ENCODE measurements around the gene ESF1. TPM values are rescaled to one million over a fixed set of nuclear protein-coding genes. Genes with fewer than 3 reads are reported as not detected.

Gene ESF1
- total and polyA plus RNA-seq, 2 experiments from 2014 or later: 20.5 to 71.7 TPM

DNA sequence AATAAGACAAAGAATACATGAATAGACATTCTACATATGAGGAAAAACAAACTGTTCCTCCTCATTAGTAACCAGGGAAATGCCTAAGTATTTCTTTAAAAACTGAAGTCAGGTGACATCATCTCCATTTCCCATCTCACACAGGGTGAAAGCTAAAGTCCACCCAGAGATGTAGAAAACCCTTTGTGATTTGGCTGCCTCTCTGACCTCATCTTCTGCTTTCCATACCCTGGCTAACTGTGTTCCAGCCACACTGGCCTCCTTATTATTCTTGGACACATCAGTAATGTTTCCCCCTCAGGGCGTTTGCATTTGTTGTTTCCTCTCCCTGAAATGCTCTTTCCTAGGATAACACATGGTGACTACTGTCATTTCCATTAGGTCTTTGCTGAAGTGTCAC, 40.4 kb downstream of the ESF1 start:
- no peak overlapping the region for H3K4me2 ChIP-seq
- H3F3A ChIP-seq (replicated peaks; ENCODE audit: low read depth): no peaks in the 10 kb centered on the region
- ATAC-seq (no peak), DNase-seq (ENCODE audit: low spot score) (no peak)
- Mint-ChIP-seq H3K9me3 (peaks cover 20% of the 10 kb centered on the region), H3K27me3 (ENCODE audit: insufficient read depth, low read depth, poor library complexity) (no peaks in the 10 kb centered on the region), H3K4me3 (no peak overlapping the region), H3K27ac (no peak overlapping the region), H3K36me3 (ENCODE audit: low read depth) (peaks cover 49% of the 10 kb centered on the region), H3K4me1 (no peaks in the 10 kb centered on the region)
- H3K27ac ChIP-seq (ENCODE audit: low read depth): no peak overlapping the region
- H3K9me2 ChIP-seq (ENCODE audit: insufficient read depth): no peaks in the 10 kb centered on the region
- H2AFZ ChIP-seq: no peak overlapping the region
- no peak overlapping the region for H3K4me3 ChIP-seq
- H3K36me3 ChIP-seq (ENCODE audit: insufficient read depth): peaks cover 25% of the 10 kb centered on the region
- H3K4me1 ChIP-seq (ENCODE audit: insufficient read depth): no peaks in the 10 kb centered on the region
- no peaks in the 10 kb centered on the region for H3K27me3 ChIP-seq (ENCODE audit: insufficient read depth)
- H4K20me1 ChIP-seq (replicated peaks; ENCODE audit: insufficient read depth): peaks cover 11% of the 10 kb centered on the region
- H3K79me2 ChIP-seq (replicated peaks; ENCODE audit: insufficient read depth): peaks cover 21% of the 10 kb centered on the region
- no peak for TF ChIP-seq EZH2 (IDR thresholded peaks at IDR 0.05; ENCODE audit: low read depth, unreplicated experiment)
- TF ChIP-seq ZNF331 (CRISPR knock-in tag; IDR thresholded peaks at IDR 0.05; ENCODE audit: low read depth): no peak
- no peak for TF ChIP-seq ZNF114 (CRISPR knock-in tag; IDR thresholded peaks at IDR 0.05)
- TF ChIP-seq, protein P1, sequence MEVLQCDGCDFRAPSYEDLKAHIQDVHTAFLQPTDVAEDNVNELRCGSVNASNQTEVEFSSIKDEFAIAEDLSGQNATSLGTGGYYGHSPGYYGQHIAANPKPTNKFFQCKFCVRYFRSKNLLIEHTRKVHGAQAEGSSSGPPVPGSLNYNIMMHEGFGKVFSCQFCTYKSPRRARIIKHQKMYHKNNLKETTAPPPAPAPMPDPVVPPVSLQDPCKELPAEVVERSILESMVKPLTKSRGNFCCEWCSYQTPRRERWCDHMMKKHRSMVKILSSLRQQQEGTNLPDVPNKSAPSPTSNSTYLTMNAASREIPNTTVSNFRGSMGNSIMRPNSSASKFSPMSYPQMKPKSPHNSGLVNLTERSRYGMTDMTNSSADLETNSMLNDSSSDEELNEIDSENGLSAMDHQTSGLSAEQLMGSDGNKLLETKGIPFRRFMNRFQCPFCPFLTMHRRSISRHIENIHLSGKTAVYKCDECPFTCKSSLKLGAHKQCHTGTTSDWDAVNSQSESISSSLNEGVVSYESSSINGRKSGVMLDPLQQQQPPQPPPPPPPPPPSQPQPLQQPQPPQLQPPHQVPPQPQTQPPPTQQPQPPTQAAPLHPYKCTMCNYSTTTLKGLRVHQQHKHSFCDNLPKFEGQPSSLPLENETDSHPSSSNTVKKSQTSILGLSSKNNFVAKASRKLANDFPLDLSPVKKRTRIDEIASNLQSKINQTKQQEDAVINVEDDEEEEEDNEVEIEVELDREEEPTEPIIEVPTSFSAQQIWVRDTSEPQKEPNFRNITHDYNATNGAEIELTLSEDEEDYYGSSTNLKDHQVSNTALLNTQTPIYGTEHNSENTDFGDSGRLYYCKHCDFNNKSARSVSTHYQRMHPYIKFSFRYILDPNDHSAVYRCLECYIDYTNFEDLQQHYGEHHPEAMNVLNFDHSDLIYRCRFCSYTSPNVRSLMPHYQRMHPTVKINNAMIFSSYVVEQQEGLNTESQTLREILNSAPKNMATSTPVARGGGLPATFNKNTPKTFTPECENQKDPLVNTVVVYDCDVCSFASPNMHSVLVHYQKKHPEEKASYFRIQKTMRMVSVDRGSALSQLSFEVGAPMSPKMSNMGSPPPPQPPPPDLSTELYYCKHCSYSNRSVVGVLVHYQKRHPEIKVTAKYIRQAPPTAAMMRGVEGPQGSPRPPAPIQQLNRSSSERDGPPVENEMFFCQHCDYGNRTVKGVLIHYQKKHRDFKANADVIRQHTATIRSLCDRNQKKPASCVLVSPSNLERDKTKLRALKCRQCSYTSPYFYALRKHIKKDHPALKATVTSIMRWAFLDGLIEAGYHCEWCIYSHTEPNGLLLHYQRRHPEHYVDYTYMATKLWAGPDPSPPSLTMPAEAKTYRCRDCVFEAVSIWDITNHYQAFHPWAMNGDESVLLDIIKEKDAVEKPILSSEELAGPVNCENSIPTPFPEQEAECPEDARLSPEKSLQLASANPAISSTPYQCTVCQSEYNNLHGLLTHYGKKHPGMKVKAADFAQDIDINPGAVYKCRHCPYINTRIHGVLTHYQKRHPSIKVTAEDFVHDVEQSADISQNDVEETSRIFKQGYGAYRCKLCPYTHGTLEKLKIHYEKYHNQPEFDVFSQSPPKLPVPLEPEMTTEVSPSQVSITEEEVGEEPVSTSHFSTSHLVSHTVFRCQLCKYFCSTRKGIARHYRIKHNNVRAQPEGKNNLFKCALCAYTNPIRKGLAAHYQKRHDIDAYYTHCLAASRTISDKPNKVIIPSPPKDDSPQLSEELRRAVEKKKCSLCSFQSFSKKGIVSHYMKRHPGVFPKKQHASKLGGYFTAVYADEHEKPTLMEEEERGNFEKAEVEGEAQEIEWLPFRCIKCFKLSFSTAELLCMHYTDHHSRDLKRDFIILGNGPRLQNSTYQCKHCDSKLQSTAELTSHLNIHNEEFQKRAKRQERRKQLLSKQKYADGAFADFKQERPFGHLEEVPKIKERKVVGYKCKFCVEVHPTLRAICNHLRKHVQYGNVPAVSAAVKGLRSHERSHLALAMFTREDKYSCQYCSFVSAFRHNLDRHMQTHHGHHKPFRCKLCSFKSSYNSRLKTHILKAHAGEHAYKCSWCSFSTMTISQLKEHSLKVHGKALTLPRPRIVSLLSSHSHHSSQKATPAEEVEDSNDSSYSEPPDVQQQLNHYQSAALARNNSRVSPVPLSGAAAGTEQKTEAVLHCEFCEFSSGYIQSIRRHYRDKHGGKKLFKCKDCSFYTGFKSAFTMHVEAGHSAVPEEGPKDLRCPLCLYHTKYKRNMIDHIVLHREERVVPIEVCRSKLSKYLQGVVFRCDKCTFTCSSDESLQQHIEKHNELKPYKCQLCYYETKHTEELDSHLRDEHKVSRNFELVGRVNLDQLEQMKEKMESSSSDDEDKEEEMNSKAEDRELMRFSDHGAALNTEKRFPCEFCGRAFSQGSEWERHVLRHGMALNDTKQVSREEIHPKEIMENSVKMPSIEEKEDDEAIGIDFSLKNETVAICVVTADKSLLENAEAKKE (CRISPR knock-in tag; IDR thresholded peaks at IDR 0.05): no peak
- TF ChIP-seq JUNB (IDR thresholded peaks at IDR 0.05; ENCODE audit: unreplicated experiment): no peak
- TF ChIP-seq, protein P2, sequence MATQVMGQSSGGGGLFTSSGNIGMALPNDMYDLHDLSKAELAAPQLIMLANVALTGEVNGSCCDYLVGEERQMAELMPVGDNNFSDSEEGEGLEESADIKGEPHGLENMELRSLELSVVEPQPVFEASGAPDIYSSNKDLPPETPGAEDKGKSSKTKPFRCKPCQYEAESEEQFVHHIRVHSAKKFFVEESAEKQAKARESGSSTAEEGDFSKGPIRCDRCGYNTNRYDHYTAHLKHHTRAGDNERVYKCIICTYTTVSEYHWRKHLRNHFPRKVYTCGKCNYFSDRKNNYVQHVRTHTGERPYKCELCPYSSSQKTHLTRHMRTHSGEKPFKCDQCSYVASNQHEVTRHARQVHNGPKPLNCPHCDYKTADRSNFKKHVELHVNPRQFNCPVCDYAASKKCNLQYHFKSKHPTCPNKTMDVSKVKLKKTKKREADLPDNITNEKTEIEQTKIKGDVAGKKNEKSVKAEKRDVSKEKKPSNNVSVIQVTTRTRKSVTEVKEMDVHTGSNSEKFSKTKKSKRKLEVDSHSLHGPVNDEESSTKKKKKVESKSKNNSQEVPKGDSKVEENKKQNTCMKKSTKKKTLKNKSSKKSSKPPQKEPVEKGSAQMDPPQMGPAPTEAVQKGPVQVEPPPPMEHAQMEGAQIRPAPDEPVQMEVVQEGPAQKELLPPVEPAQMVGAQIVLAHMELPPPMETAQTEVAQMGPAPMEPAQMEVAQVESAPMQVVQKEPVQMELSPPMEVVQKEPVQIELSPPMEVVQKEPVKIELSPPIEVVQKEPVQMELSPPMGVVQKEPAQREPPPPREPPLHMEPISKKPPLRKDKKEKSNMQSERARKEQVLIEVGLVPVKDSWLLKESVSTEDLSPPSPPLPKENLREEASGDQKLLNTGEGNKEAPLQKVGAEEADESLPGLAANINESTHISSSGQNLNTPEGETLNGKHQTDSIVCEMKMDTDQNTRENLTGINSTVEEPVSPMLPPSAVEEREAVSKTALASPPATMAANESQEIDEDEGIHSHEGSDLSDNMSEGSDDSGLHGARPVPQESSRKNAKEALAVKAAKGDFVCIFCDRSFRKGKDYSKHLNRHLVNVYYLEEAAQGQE (IDR thresholded peaks at IDR 0.05; ENCODE audit: unreplicated experiment): no peak
- no peak for TF ChIP-seq EZH2phosphoT487 (IDR thresholded peaks at IDR 0.05; ENCODE audit: unreplicated experiment)
- TF ChIP-seq, protein P3, sequence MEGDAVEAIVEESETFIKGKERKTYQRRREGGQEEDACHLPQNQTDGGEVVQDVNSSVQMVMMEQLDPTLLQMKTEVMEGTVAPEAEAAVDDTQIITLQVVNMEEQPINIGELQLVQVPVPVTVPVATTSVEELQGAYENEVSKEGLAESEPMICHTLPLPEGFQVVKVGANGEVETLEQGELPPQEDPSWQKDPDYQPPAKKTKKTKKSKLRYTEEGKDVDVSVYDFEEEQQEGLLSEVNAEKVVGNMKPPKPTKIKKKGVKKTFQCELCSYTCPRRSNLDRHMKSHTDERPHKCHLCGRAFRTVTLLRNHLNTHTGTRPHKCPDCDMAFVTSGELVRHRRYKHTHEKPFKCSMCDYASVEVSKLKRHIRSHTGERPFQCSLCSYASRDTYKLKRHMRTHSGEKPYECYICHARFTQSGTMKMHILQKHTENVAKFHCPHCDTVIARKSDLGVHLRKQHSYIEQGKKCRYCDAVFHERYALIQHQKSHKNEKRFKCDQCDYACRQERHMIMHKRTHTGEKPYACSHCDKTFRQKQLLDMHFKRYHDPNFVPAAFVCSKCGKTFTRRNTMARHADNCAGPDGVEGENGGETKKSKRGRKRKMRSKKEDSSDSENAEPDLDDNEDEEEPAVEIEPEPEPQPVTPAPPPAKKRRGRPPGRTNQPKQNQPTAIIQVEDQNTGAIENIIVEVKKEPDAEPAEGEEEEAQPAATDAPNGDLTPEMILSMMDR (conservative IDR thresholded peaks at IDR 0.05; ENCODE audit: low read depth in 2 of 2): no peak
- no peak for TF ChIP-seq CREB1 (CRISPR knock-in tag; IDR thresholded peaks at IDR 0.05; ENCODE audit: low read depth)
- TF ChIP-seq, protein P4, sequence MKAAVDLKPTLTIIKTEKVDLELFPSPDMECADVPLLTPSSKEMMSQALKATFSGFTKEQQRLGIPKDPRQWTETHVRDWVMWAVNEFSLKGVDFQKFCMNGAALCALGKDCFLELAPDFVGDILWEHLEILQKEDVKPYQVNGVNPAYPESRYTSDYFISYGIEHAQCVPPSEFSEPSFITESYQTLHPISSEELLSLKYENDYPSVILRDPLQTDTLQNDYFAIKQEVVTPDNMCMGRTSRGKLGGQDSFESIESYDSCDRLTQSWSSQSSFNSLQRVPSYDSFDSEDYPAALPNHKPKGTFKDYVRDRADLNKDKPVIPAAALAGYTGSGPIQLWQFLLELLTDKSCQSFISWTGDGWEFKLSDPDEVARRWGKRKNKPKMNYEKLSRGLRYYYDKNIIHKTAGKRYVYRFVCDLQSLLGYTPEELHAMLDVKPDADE (IDR thresholded peaks at IDR 0.05): no peak
- TF ChIP-seq NANOG (IDR thresholded peaks at IDR 0.05; ENCODE audit: borderline replicate concordance): no peak
- TF ChIP-seq STAT1 (IDR thresholded peaks at IDR 0.05; ENCODE audit: unreplicated experiment): no peak
- no peak for TF ChIP-seq POLR2AphosphoS5 (IDR thresholded peaks at IDR 0.05; ENCODE audit: low read depth)
